GM12878 (cell line): ENCODE measurements around the gene MSI2. TPM values are rescaled to one million over a fixed set of nuclear protein-coding genes. Genes with fewer than 3 reads are reported as not detected.

Experiments used
- FOXM1 ChIP-seq: IDR thresholded peaks from 2 replicates; pipeline ENCODE4 v1.6.1; 2012; ENCODE audit warnings: low read depth, mild to moderate bottlenecking, inconsistent platforms, low read length, moderate library complexity
- IKZF2 ChIP-seq, 2 experiments: fragments of 450-650 bp; IDR thresholded peaks; 2 replicates each; pipeline ENCODE4 v1.6.1; 2017; ENCODE audit warnings: mild to moderate bottlenecking in 2 of 2, moderate library complexity in 2 of 2
- KLF5 ChIP-seq: fragments of 450-650 bp; IDR thresholded peaks from 2 replicates; pipeline ENCODE4 v1.6.1; 2014; ENCODE audit warnings: mild to moderate bottlenecking; ENCODE audit not compliant: partially characterized antibody
- MEF2A ChIP-seq: IDR thresholded peaks from 2 replicates; pipeline ENCODE4 v1.6.1; 2011; ENCODE audit warnings: low read depth, mild to moderate bottlenecking, low read length, moderate library complexity; ENCODE audit not compliant: insufficient read depth
- PKNOX1 ChIP-seq: fragments of 450-650 bp; IDR thresholded peaks from 2 replicates; pipeline ENCODE4 v1.6.1; 2016; ENCODE audit warnings: mild to moderate bottlenecking
- YY1 ChIP-seq: IDR thresholded peaks from 2 replicates; pipeline ENCODE4 v1.6.1; 2011; ENCODE audit warnings: low read depth, mild to moderate bottlenecking, low read length
- ZBTB33 ChIP-seq: fragments of 450-650 bp; IDR thresholded peaks from 2 replicates; pipeline ENCODE4 v1.6.1; 2017; ENCODE audit warnings: mild to moderate bottlenecking
- polyA plus RNA-seq, 11 experiments: library from polyadenylated mRNA; depleted of rRNA in 4 of 11; unstranded in 6 of 11; stranded (reverse) in 5 of 11; fragments of >200 nt; fragmentation: Nextera tagmentation in 4 of 11; fragmentation: Illumina TruSeq in 1 of 11; extraction: Ambion mirVana in 4 of 11; extraction: Trizol in 1 of 11; gene quantifications; 1 replicate in 1 of 11; 2 replicates in 10 of 11; pipeline versions ENCODE4 v1.2.1 to v1.2.3, GENCODE V29; 2011 to 2016; ENCODE audit warnings: inconsistent platforms in 2 of 11, missing spikeins in 2 of 11, low read depth in 1 of 11
- total RNA-seq, 4 experiments: library from RNA; depleted of rRNA in 3 of 4; stranded (reverse); fragments of >200 nt in 3 of 4; fragmentation: Illumina TruSeq in 1 of 4; extraction: Trizol in 1 of 4; gene quantifications; 2 replicates each; pipeline versions ENCODE4 v1.2.1 to v1.2.3, GENCODE V29; 2013 to 2021

MSI2 gene
- total and polyA plus RNA-seq, 10 of the 15 experiments (the other 5 are each of a cell fraction or from before 2014, with no cell fraction given): 6.1 to 76.1 (median 42.0) TPM

GRCh38 chr17:57551321-57552079 lies 295.2 kb downstream of the MSI2 start (continued):
- TF ChIP-seq PKNOX1: no peak
- TF ChIP-seq MEF2A: 0 out of 2 replicates have a peak, but pooled peaks have one; percentile 49
- peak; percentile 35; the same call in 1 of the 2 replicates for TF ChIP-seq YY1
- TF ChIP-seq KLF5: no peak
- peak; percentile 69; the same call in 1 of the 2 replicates for TF ChIP-seq FOXM1
- TF ChIP-seq ZBTB33: no peak
- peak; percentile 83 to 86 for TF ChIP-seq IKZF2 (IDR thresholded peaks at IDR 0.05)
- TF ChIP-seq, all 136 proteins: peak for 32
